HCT116 (cell line): ENCODE results near the gene LCE2C. TPM values are rescaled to one million over a fixed set of nuclear protein-coding genes. Genes with fewer than 3 reads are reported as not detected.

Experiments used
- ATAC-seq: fragments of 200-7000 bp; cut with Tn5 transposase; 2 replicates; pipeline ENCODE4 v1.9.1; 2020; ENCODE audit warnings: mild to moderate bottlenecking, moderate library complexity
- BruUV-seq: library from RNA; stranded (reverse); fragments of 400-500 nt; replicated peaks from 2 replicates; lab custom pipeline; 2021; lab: Mats Ljungman, UMichigan
- CTCF ChIA-PET: fragments of 300-600 bp; sonication (Branson Sonifier 250); formaldehyde crosslinking; loops from one replicate; lab custom pipeline; 2021; ENCODE audit warnings: antibody characterized with exemption; lab: Charles Lee
- POLR2A ChIA-PET: fragments of 300-600, 350-600 bp; sonication (Branson Sonifier 250); formaldehyde crosslinking; loops from one replicate; lab custom pipeline; 2021; ENCODE audit warnings: antibody characterized with exemption; lab: Charles Lee
- RAD21 ChIA-PET, 2 experiments: fragments of 300-600 bp; sonication (Branson Sonifier 250); formaldehyde crosslinking; loops; one replicate each; lab custom pipeline; 2023; ENCODE audit warnings: low total read pairs in 2 of 2; ENCODE audit not compliant: uncharacterized antibody in 2 of 2, unreplicated experiment in 2 of 2, low non-redundant PET in 1 of 2; lab: Charles Lee
- DNase-seq: peaks from one replicate; pipeline ENCODE4 v3.0.0-alpha.2; 2010; ENCODE audit warnings: low read depth, low spot score
- H2AFZ ChIP-seq: fragments of 200-600 bp; shearing (Covaris generic), sonication (generic); 2 replicates; pipeline ENCODE4 v1.6.1; 2017; ENCODE audit warnings: low read depth, mixed run types, mixed read lengths, antibody characterized with exemption, low read length; ENCODE audit not compliant: poor library complexity, severe bottlenecking
- H3K27ac ChIP-seq: 2 replicates; pipeline ENCODE4 v1.5.1; 2012; ENCODE audit warnings: low read depth, low read length
- H3K27me3 ChIP-seq: fragments of 200-600 bp; sonication (generic); 2 replicates; pipeline ENCODE4 v1.6.1; 2016; ENCODE audit warnings: mixed run types, low read length, mixed read lengths; ENCODE audit not compliant: insufficient read depth
- H3K36me3 ChIP-seq, 2 experiments: fragments of 200-500 bp in 1 of 2; fragments of 200-600 bp in 1 of 2; sonication (Bioruptor generic) in 1 of 2; sonication (generic) in 1 of 2; 2 replicates each; pipeline versions ENCODE4 v1.5.1 to v1.6.1; 2014 to 2016; ENCODE audit warnings: low read length in 2 of 2, inconsistent platforms in 1 of 2, mixed read lengths in 1 of 2, mixed run types in 1 of 2; ENCODE audit not compliant: insufficient read depth in 2 of 2, control insufficient read depth in 1 of 2
- H3K4me1 ChIP-seq, 2 experiments: fragments of 200-600 bp in 1 of 2; sonication (generic) in 1 of 2; 2 replicates each; pipeline versions ENCODE4 v1.5.1 to v1.6.1; 2012 to 2017; ENCODE audit warnings: low read length in 2 of 2, inconsistent platforms in 1 of 2, mild to moderate bottlenecking in 1 of 2, mixed read lengths in 1 of 2, mixed run types in 1 of 2, moderate library complexity in 1 of 2; ENCODE audit not compliant: insufficient read depth in 2 of 2, control insufficient read depth in 1 of 2
- H3K4me2 ChIP-seq: fragments of 200-600 bp; sonication (generic); 2 replicates; pipeline ENCODE4 v1.6.1; 2017; ENCODE audit warnings: mixed run types, low read length, mixed read lengths
- H3K4me3 ChIP-seq, 2 experiments: fragments of 200-600 bp in 1 of 2; sonication (generic) in 1 of 2; replicated peaks in 1 of 2; 2 replicates each; pipeline ENCODE4 v1.5.1; 2011 to 2016; ENCODE audit warnings: low read length in 2 of 2, control low read depth in 1 of 2, low read depth in 1 of 2, mild to moderate bottlenecking in 1 of 2, mixed read lengths in 1 of 2, mixed run types in 1 of 2
- H3K79me2 ChIP-seq: fragments of 200-600 bp; sonication (generic); 2 replicates; pipeline ENCODE4 v1.6.1; 2017; ENCODE audit warnings: mild to moderate bottlenecking, mixed run types, low read length, moderate library complexity, mixed read lengths; ENCODE audit not compliant: insufficient read depth
- H3K9ac ChIP-seq: fragments of 200-600 bp; sonication (generic); 2 replicates; pipeline ENCODE4 v1.6.1; 2016; ENCODE audit warnings: low read length, mixed read lengths
- H3K9me2 ChIP-seq: fragments of 200-600 bp; sonication (generic), shearing (Covaris generic); 2 replicates; pipeline ENCODE4 v1.6.1; 2017; ENCODE audit warnings: mixed run types, mild to moderate bottlenecking, moderate library complexity; ENCODE audit not compliant: insufficient read depth
- H3K9me3 ChIP-seq, 2 experiments: fragments of 200-500 bp in 1 of 2; fragments of 200-600 bp in 1 of 2; sonication (Bioruptor generic) in 1 of 2; sonication (generic) in 1 of 2; 2 replicates each; pipeline ENCODE4 v1.6.1; 2014 to 2017; ENCODE audit warnings: low read length in 2 of 2, mixed read lengths in 2 of 2, inconsistent platforms in 1 of 2, low read depth in 1 of 2, mild to moderate bottlenecking in 1 of 2, mixed run types in 1 of 2, moderate library complexity in 1 of 2; ENCODE audit not compliant: control insufficient read depth in 1 of 2, insufficient read depth in 1 of 2
- H4K20me1 ChIP-seq: fragments of 200-600 bp; sonication (generic), shearing (Covaris generic); 2 replicates; pipeline ENCODE4 v1.6.1; 2017; ENCODE audit warnings: mixed run types, mild to moderate bottlenecking, moderate library complexity; ENCODE audit not compliant: insufficient read depth
- CBX3 ChIP-seq: IDR thresholded peaks from 2 replicates; pipeline ENCODE4 v1.6.1; 2012; ENCODE audit warnings: low read depth
- CEBPB ChIP-seq: IDR thresholded peaks from 2 replicates; pipeline ENCODE4 v1.6.1; 2012; ENCODE audit warnings: low read depth
- ELF1 ChIP-seq: IDR thresholded peaks from 2 replicates; pipeline ENCODE4 v1.6.1; 2012; ENCODE audit warnings: low read depth, borderline replicate concordance
- EZH2 ChIP-seq: fragments of 200-600 bp; sonication (generic); IDR thresholded peaks from 2 replicates; pipeline ENCODE4 v1.6.1; 2017; ENCODE audit warnings: antibody characterized with exemption, mixed run types
- EZH2phosphoT487 ChIP-seq: fragments of 200-600 bp; IDR thresholded peaks from 2 replicates; pipeline ENCODE4 v1.6.1; 2018; ENCODE audit warnings: antibody characterized with exemption, borderline replicate concordance
- JUND ChIP-seq: IDR thresholded peaks from 2 replicates; pipeline ENCODE4 v1.6.1; 2012
- POLR2A ChIP-seq: IDR thresholded peaks from 2 replicates; pipeline ENCODE4 v1.7.0; 2011; ENCODE audit warnings: borderline replicate concordance; ENCODE audit not compliant: insufficient read depth, insufficient read length; ENCODE audit errors: extremely low read depth
- POLR2AphosphoS5 ChIP-seq: IDR thresholded peaks from 2 replicates; pipeline ENCODE4 v1.6.1; 2011; ENCODE audit warnings: mild to moderate bottlenecking, low read depth, low read length, moderate library complexity
- REST ChIP-seq: IDR thresholded peaks from 2 replicates; pipeline ENCODE4 v1.6.1; 2012; ENCODE audit warnings: low read depth
- SP1 ChIP-seq: IDR thresholded peaks from 2 replicates; pipeline ENCODE4 v1.6.1; 2012; ENCODE audit warnings: low read depth
- SRF ChIP-seq: IDR thresholded peaks from 2 replicates; pipeline ENCODE4 v1.6.1; 2012; ENCODE audit warnings: low read depth
- TCF7L2 ChIP-seq: IDR thresholded peaks from 2 replicates; pipeline ENCODE4 v1.7.0; 2011; ENCODE audit warnings: borderline replicate concordance, inconsistent platforms; ENCODE audit not compliant: insufficient read depth, insufficient read length; ENCODE audit errors: extremely low read depth
- YY1 ChIP-seq: IDR thresholded peaks from 2 replicates; pipeline ENCODE4 v1.6.1; 2011; ENCODE audit warnings: low read length, low read depth, moderate library complexity, mild to moderate bottlenecking; ENCODE audit not compliant: insufficient replicate concordance; ENCODE audit errors: extremely low read depth
- intact Hi-C: fragments of 100-400 bp; cut with micrococcal nuclease; formaldehyde crosslinking; loops from 2 replicates; pipeline ENCODE4 v1.10.0; 2022
- total RNA-seq: library from RNA; stranded (reverse); gene quantifications from one replicate; pipeline ENCODE4 v1.2.1, GENCODE V29; 2021; ENCODE audit not compliant: unreplicated experiment
- TF ChIP-seq, protein P1 (sequence below): IDR thresholded peaks from 2 replicates; pipeline ENCODE4 v1.6.1; 2011; ENCODE audit warnings: mild to moderate bottlenecking, low read length, moderate library complexity; ENCODE audit not compliant: insufficient replicate concordance; ENCODE audit errors: extremely low read depth
- TF ChIP-seq, protein P2 (sequence below): IDR thresholded peaks from 2 replicates; pipeline ENCODE4 v1.6.1; 2012

The LCE2C gene
- total RNA-seq, 1 experiment from 2014 or later, result not detected

GRCh38 chr1:152658649-152659048 lies 16.4 kb upstream of the LCE2C start (continued):
- TF ChIP-seq, protein P1, sequence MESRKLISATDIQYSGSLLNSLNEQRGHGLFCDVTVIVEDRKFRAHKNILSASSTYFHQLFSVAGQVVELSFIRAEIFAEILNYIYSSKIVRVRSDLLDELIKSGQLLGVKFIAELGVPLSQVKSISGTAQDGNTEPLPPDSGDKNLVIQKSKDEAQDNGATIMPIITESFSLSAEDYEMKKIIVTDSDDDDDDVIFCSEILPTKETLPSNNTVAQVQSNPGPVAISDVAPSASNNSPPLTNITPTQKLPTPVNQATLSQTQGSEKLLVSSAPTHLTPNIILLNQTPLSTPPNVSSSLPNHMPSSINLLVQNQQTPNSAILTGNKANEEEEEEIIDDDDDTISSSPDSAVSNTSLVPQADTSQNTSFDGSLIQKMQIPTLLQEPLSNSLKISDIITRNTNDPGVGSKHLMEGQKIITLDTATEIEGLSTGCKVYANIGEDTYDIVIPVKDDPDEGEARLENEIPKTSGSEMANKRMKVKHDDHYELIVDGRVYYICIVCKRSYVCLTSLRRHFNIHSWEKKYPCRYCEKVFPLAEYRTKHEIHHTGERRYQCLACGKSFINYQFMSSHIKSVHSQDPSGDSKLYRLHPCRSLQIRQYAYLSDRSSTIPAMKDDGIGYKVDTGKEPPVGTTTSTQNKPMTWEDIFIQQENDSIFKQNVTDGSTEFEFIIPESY, result no peak

GRCh38 chr1:152663098-152663497 lies 12.0 kb upstream of the LCE2C start, which contains the start of gene LCE2D:
Gene LCE2D (plus strand): TSS chr1:152663380. CDS start chr1:152664106, 726 bp downstream.
- Histone ChIP-seq H3K79me2 (no peaks in the 10 kb centered on the region), H3K4me1 (no peaks in the 10 kb centered on the region), H3K27ac (no peak within 1 kb of the TSS), H3K36me3 (no peaks in the 10 kb centered on the region), H3K27me3 (peaks cover 59% of the 10 kb centered on the region), H3K9ac (no peak within 1 kb of the TSS), H2AFZ (no peak within 1 kb of the TSS), H3K9me3 (no peaks in the 10 kb centered on the region), H3K9me2 (no peaks in the 10 kb centered on the region), H3K4me2 (no peak within 1 kb of the TSS), H4K20me1 (no peaks in the 10 kb centered on the region), H3K4me3 (no peak within 1 kb of the TSS)
- intact Hi-C loops, result no loop called here
- DNase-seq (no peak), ATAC-seq (no peak)
- ChIA-PET RAD21 (no interaction called here), POLR2A (no interaction called here), CTCF (interaction anchor here (1.2 kb wide), 1 partner anchor 9 kb away, joined by 3 read pairs; no protein-coding TSS in a partner anchor)
- BruUV-seq, result no TSS peak
- TF ChIP-seq REST (no peak), POLR2AphosphoS5 (no peak), YY1 (no peak), POLR2A (no peak), CEBPB (no peak), CBX3 (no peak), SRF (no peak), SP1 (no peak), ELF1 (no peak), JUND (no peak), EZH2 (no peak), TCF7L2 (no peak), EZH2phosphoT487 (no peak)
- TF ChIP-seq, protein P1, result no peak
- TF ChIP-seq, protein P2, sequence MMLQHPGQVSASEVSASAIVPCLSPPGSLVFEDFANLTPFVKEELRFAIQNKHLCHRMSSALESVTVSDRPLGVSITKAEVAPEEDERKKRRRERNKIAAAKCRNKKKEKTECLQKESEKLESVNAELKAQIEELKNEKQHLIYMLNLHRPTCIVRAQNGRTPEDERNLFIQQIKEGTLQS, result no peak
